GM18526 (cell line): ENCODE data around the gene SERTAD1.

Experiments used
- POLR2A ChIP-seq: IDR thresholded peaks from 3 replicates; pipeline ENCODE4 v1.6.1; 2011; ENCODE audit not compliant: insufficient read length; ENCODE audit errors: extremely low read depth

SERTAD1 gene

GRCh38 chr19:40416918-40417642, 8.7 kb downstream of the SERTAD1 start:
- TF ChIP-seq POLR2A = peak; percentile 14

DNA sequence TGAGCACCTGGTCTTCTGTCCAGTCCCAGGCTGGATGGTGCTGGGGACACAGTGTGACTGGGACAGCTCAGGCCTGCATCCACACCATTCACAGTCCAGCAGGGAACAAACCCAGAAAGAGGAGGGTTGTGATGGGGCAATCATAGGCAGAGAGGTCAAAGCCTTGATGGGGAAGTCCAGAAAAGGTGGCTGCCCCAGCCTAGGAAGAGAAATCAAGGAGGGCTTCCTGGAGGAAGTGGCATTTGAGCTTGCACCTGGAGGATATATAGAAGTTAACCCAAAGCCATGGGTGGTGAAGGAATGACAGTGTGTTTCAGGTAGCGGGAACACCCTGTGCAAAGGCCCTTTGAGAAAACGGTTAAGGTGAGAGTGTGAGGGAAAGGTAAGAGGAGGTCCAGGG, 10.0 kb downstream of the SERTAD1 start:
- no peak for TF ChIP-seq POLR2A

GRCh38 chr19:40414542-40415535, 11.0 kb downstream of the SERTAD1 start:
- TF ChIP-seq POLR2A = no peak

- TF ChIP-seq POLR2A = no peak
These were observed 12.4 kb downstream of the SERTAD1 start, which contains the start of gene PRX for GRCh38 chr19:40413291-40413845. PRX (minus strand) TSS chr19:40413378; CDS start chr19:40407932, 5,446 bp downstream.

DNA sequence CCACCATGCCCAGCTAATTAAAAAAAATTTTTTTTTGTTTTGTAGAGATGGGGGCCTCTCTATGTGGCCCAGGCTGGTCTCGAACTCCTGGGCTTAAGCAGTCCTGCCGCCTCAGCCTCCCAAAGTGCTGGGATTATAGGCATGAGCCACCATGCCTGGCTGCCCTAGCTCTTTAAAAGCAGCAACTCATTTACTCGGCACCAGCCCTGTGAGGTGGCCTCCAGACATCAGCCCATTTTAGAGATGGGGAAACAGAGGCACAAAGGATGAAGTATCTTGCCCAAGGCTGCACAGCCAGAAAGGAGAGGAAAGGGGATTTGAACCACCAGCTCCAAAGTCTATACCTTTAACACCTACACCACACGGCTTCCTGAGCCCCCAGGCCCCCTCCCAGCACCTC, 12.9 kb downstream of the SERTAD1 start:
- no peak for TF ChIP-seq POLR2A

DNA sequence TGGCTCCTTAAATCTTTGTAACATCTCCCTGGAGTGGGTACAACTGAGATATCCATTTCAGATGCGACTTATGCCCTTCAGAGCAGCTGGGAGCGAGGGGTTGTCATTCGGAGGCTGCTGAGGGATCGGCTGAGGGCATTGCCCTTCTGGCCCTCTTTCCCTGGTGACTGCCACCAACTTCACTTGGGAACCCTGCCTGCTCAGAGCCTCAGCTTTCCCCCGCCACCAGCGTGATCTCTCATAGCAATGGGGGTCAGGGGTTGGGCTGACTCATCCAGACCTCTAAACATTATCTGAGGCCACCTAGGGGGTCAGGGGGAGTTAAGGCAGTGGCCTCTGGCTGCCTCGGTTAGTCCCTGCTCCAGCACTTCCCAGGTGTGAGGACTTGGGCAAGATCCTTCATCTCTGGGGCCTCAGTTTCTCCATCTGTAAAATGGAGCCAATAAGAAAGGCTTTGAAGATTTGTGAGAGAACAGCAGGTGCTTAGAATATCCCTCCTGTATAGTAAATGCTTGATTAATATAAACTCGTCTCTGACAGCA, 13.8 kb downstream of the SERTAD1 start:
- TF ChIP-seq POLR2A = no peak

- no peak for TF ChIP-seq POLR2A
These were observed 14.5 kb downstream of the SERTAD1 start for GRCh38 chr19:40411125-40411842.

DNA sequence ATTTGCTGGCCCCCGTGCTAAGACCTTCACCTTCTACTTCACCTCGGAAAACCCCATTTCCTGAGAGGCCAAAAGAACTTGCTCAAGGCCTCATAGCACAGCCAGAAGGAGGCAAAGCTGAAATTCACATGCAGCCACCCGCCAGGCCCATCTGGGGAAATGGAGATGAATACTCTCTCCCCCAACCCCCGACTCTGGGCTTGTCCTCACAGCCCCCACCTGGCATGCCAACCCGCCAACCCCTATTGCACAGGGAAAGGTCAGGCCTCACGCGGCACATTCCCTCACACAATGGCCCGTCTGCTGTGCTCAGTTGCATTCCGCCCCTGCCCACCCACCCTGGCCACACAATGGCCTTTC, 15.8 kb downstream of the SERTAD1 start:
- TF ChIP-seq POLR2A = no peak

DNA sequence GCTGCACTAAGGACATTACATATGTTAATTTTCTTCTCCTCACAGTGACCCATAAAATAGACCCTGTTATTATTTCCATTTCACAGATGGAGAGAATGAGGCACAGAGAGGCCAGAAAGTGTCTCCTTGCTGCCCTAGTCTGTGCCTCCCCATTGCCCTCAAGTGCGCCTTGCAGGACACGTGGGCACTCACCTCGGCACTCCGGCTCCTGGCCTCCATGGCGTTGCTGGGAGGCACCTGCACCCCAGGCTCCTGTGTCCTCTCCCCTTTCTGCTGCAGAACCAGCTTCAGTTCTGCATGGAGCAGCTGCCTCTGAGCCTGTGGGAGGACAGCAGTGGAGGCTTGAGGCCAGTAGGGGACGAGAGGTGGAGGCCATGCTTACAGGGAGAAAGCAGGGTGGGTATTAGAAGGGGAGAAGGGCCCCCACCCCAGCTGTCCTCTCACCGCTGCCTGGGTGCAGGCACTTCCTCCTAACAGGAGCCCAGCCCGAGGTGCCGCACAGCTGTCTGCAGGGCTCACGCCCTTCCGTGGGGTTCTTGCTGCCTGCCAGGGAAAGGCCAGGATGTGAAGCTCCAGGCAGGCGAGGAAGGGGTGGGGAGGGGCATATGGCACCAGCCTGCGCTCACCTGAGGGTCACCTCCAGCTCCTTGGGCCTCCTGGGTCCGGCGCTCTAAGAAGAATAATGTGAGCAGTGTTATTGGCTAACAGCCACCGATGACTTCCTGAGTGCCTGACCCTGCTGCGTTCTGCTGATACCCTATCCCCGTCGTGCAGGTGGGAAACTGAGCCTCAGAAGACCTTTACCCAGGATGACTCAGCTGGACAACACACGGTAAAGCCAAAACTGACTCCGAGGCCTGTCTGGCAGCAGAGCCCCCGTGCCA, 17.8 kb downstream of the SERTAD1 start:
- no peak for TF ChIP-seq POLR2A

- TF ChIP-seq POLR2A = no peak
These were observed 22.4 kb downstream of the SERTAD1 start for GRCh38 chr19:40403262-40403984.

- no peak for TF ChIP-seq POLR2A
These were observed 25.2 kb downstream of the SERTAD1 start for GRCh38 chr19:40400559-40400958.

DNA sequence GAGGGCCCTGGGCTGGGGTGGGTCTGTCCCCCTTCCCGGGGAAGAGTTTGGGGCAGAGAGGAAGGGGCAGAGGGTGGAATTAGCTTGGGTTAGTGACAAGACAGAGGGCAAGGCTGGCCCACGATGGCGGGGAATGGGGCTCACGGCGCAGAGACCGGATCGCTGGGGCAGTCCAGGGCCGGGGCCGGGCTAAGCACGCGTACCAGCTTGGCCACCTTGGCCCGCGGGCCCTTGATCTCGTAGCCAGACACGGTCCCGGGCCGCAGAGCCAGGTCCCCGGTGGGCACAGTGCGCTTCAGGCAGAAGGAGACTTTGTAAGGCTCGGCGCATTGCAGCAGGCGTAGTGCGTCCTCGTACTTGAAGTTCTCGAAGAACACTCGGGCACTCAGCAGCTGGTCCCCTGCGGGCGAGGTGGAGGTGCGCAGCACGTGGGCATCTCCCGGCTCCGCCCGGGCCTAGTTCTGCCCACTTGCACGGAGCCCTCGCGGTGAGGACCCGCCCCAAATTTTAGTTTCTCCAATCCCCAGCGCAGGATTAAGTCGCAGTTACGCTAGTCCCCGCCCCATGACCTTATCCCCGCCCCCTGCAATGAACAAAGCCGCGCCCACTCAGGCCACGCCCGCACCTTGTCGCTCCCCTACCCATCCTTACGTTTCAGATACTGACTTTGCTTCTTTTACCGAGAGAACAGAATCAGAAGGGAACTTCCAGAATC, 27.2 kb downstream of the SERTAD1 start:
- TF ChIP-seq POLR2A = no peak

- TF ChIP-seq POLR2A = no peak
These were observed 28.3 kb downstream of the SERTAD1 start for GRCh38 chr19:40397568-40397906.
